ENCODE measurements around the gene POC1B.

The POC1B gene

GRCh38 chr12:89525824-89526770 lies at the start of gene POC1B:
TSS of gene POC1B (minus strand) at chr12:89526047. CDS start at chr12:89525895, 152 bp downstream.
- in situ Hi-C loops (cut with MboI; ENCODE audit: low sequenced_read_pairs), result no loop called here

GRCh38 chr12:89575374-89575773 lies 49.5 kb upstream of the POC1B start:
- in situ Hi-C loops (cut with MboI; ENCODE audit: low sequenced_read_pairs), result no loop called here

GRCh38 chr12:89574736-89575208 lies 48.9 kb upstream of the POC1B start:
- in situ Hi-C loops (cut with MboI; ENCODE audit: low sequenced_read_pairs), result no loop called here

- in situ Hi-C loops (cut with MboI; ENCODE audit: low sequenced_read_pairs), result no loop called here
Measured at GRCh38 chr12:89573051-89573810, 47.4 kb upstream of the POC1B start.

GRCh38 chr12:89571491-89572195 lies 45.8 kb upstream of the POC1B start:
- in situ Hi-C loops (cut with MboI; ENCODE audit: low sequenced_read_pairs), result no loop called here

- in situ Hi-C loops (cut with MboI; ENCODE audit: low sequenced_read_pairs), result no loop called here
Measured at GRCh38 chr12:89568484-89568883, 42.6 kb upstream of the POC1B start.

GRCh38 chr12:89567691-89568239 lies 41.9 kb upstream of the POC1B start:
- in situ Hi-C loops (cut with MboI; ENCODE audit: low sequenced_read_pairs), result no loop called here

- in situ Hi-C loops (cut with MboI; ENCODE audit: low sequenced_read_pairs), result no loop called here
Measured at GRCh38 chr12:89566615-89567014, 40.8 kb upstream of the POC1B start.

GRCh38 chr12:89565002-89565401 lies 39.2 kb upstream of the POC1B start:
- in situ Hi-C loops (cut with MboI; ENCODE audit: low sequenced_read_pairs), result no loop called here

GRCh38 chr12:89559753-89560152 lies 33.9 kb upstream of the POC1B start:
- in situ Hi-C loops (cut with MboI; ENCODE audit: low sequenced_read_pairs), result no loop called here

- in situ Hi-C loops (cut with MboI; ENCODE audit: low sequenced_read_pairs), result no loop called here
Measured at GRCh38 chr12:89556976-89557375, 31.1 kb upstream of the POC1B start.

GRCh38 chr12:89552376-89552775 lies 26.5 kb upstream of the POC1B start:
- in situ Hi-C loops (cut with MboI; ENCODE audit: low sequenced_read_pairs), result no loop called here

GRCh38 chr12:89551747-89552146 lies 25.9 kb upstream of the POC1B start:
- in situ Hi-C loops (cut with MboI; ENCODE audit: low sequenced_read_pairs), result no loop called here

GRCh38 chr12:89547101-89547500 lies 21.3 kb upstream of the POC1B start:
- in situ Hi-C loops (cut with MboI; ENCODE audit: low sequenced_read_pairs), result no loop called here

- in situ Hi-C loops (cut with MboI; ENCODE audit: low sequenced_read_pairs), result no loop called here
Measured at GRCh38 chr12:89546151-89546550, 20.3 kb upstream of the POC1B start.

GRCh38 chr12:89544681-89545184 lies 18.9 kb upstream of the POC1B start:
- in situ Hi-C loops (cut with MboI; ENCODE audit: low sequenced_read_pairs), result no loop called here

GRCh38 chr12:89544022-89544421 lies 18.2 kb upstream of the POC1B start:
- in situ Hi-C loops (cut with MboI; ENCODE audit: low sequenced_read_pairs), result no loop called here

- in situ Hi-C loops (cut with MboI; ENCODE audit: low sequenced_read_pairs), result no loop called here
Measured at GRCh38 chr12:89542912-89543592, 17.2 kb upstream of the POC1B start.

- in situ Hi-C loops (cut with MboI; ENCODE audit: low sequenced_read_pairs), result no loop called here
Measured at GRCh38 chr12:89542236-89542635, 16.4 kb upstream of the POC1B start.

- in situ Hi-C loops (cut with MboI; ENCODE audit: low sequenced_read_pairs), result no loop called here
Measured at GRCh38 chr12:89540586-89540985, 14.7 kb upstream of the POC1B start.
